Measurements from ENCODE around the gene SNN.

DNA sequence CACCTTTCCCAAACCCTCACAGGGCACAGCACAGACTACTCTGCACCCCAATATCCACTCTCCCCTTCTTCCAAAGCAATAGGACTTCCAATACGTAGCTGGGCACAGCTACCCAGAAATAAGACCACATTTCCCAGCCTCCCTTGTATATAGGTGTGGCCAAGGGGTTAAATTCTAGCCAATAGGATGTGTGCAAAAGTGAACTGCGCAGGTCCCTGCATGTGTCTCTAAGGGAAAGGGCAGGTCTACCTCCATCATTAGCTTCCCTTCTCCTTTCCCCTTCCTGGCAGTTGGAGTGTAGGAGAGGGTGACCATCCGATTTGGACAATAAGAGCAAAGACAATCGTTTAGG lies 25.5 kb upstream of the SNN start:
- TF ChIP-seq POLR2A (IDR thresholded peaks at IDR 0.05; ENCODE audit: low read depth, low read length) (no peak), POLR2AphosphoS5 (IDR thresholded peaks at IDR 0.05; ENCODE audit: low read depth, low read length) (no peak), TAF1 (IDR thresholded peaks at IDR 0.05; ENCODE audit: borderline replicate concordance, low read depth, low read length) (no peak)

Data from GM12892 (cell line).